Lung (tissue), 12 donors: ENCODE results near the gene SYP. TPM values are rescaled to one million over a fixed set of nuclear protein-coding genes. Genes with fewer than 3 reads are reported as not detected.
"Not testable (repeated sequence)": the region's sequence is repeated elsewhere in the genome, so short reads cannot be mapped to it uniquely, and the experiment has no call there.

Experiments used
- ATAC-seq: fragments of 200-7000 bp; cut with Tn5 transposase; one replicate; pipeline ENCODE4 v1.9.1; 2020; ENCODE audit warnings: moderate number of reproducible peaks; ENCODE audit not compliant: insufficient read depth, low FRiP score
- DNase-seq, 3 donors: peaks; one replicate each; pipeline ENCODE4 v3.0.0-alpha.2; 2013 to 2017
- H3K27ac ChIP-seq, 2 donors: one replicate each; pipeline ENCODE4 v1.5.1; 2013; ENCODE audit warnings: mild to moderate bottlenecking in 2 of 2, moderate library complexity in 2 of 2, control low read depth in 1 of 2, inconsistent platforms in 1 of 2, low read depth in 1 of 2, low read length in 1 of 2
- H3K27me3 ChIP-seq, 3 donors: one replicate each; pipeline ENCODE4 v1.5.1; 2013; ENCODE audit warnings: low read length in 2 of 3; ENCODE audit not compliant: control insufficient read depth in 3 of 3, insufficient read depth in 3 of 3
- H3K36me3 ChIP-seq, 4 donors: one replicate each; pipeline ENCODE4 v1.5.1; 2013; ENCODE audit warnings: low read length in 4 of 4, mild to moderate bottlenecking in 1 of 4, moderate library complexity in 1 of 4; ENCODE audit not compliant: control insufficient read depth in 4 of 4, insufficient read depth in 4 of 4
- H3K4me1 ChIP-seq, 5 donors: one replicate each; pipeline ENCODE4 v1.5.1; 2013; ENCODE audit warnings: low read length in 5 of 5, mild to moderate bottlenecking in 2 of 5, moderate library complexity in 1 of 5; ENCODE audit not compliant: control insufficient read depth in 5 of 5, insufficient read depth in 5 of 5
- H3K4me3 ChIP-seq: one replicate; pipeline ENCODE4 v1.5.1; 2013; ENCODE audit warnings: mild to moderate bottlenecking, control low read depth, moderate library complexity
- H3K9ac ChIP-seq, 2 donors: one replicate each; pipeline ENCODE4 v1.5.1; 2013; ENCODE audit warnings: low read length in 2 of 2, control low read depth in 1 of 2; ENCODE audit not compliant: insufficient read depth in 1 of 2
- H3K9me3 ChIP-seq, 4 donors: one replicate each; pipeline ENCODE4 v1.5.1; 2013; ENCODE audit warnings: low read length in 3 of 4, mild to moderate bottlenecking in 1 of 4, moderate library complexity in 1 of 4; ENCODE audit not compliant: control insufficient read depth in 4 of 4, insufficient read depth in 3 of 4
- CTCF ChIP-seq: IDR thresholded peaks from 2 replicates; pipeline ENCODE4 v1.5.1; 2012; ENCODE audit warnings: mild to moderate bottlenecking; ENCODE audit errors: control extremely low read depth, extremely low read depth
- WGBS, 2 donors: extraction: QIAGEN DNeasy Blood & Tissue Kit; methylation state at CpG; one replicate each; pipeline ENCODE4 v1.1.7; 2013; 5-methylcytosine and 5-hydroxymethylcytosine counted together
- polyA plus RNA-seq, 2 donors: library from polyadenylated mRNA; stranded (reverse); fragments of 200-250 nt; gene quantifications; one replicate each; pipeline ENCODE4 v1.2.1, GENCODE V29; 2013
- total RNA-seq, 2 donors: library from RNA; depleted of rRNA in 1 of 2; stranded (reverse); fragments of >200 nt in 1 of 2; gene quantifications; one replicate each; pipeline ENCODE4 v1.2.1, GENCODE V29; 2014 to 2021
- donor health status: control.
- donor health status: control.
- donor health status: Bipolar disorder and iron deficiency.
- donor health status: healthy.
- donor health status: DM: yes; HTN: yes; CAD: no.

Gene SYP
- total and polyA plus RNA-seq, 4 donors = 3.2 to 5.6 (median 4.9) TPM

- Histone ChIP-seq H3K9ac (no peak overlapping the region), H3K9me3 (peaks cover 0 to 8% (median 1%) of the 10 kb centered on the region in 4 donors), H3K4me3 (no peak overlapping the region), H3K27ac (no peak overlapping the region), H3K4me1 (peaks cover 0 to 3% (median 0%) of the 10 kb centered on the region in 5 donors), H3K36me3 (peaks cover 0 to 18% (median 3%) of the 10 kb centered on the region in 4 donors), H3K27me3 (peaks cover 0 to 5% (median 4%) of the 10 kb centered on the region in 3 donors)
- no peak for TF ChIP-seq CTCF
- DNase-seq (no peak), ATAC-seq (no peak)
- WGBS, 2 donors = 77 to 87% methylated on average over 3 of the region's 3 CpGs
These were observed 25.3 kb downstream of the SYP start for GRCh38 chrX:49174723-49175122.

GRCh38 chrX:49173544-49173943 is 26.4 kb downstream of the SYP start:
- not testable (repeated sequence) for DNase-seq, ATAC-seq, H3K9ac ChIP-seq, H3K27ac ChIP-seq, H3K27me3 ChIP-seq, H3K9me3 ChIP-seq, H3K4me1 ChIP-seq, H3K4me3 ChIP-seq
- WGBS, 2 donors = 86 to 95% methylated on average over 8 of the region's 8 CpGs
- H3K36me3 ChIP-seq = peaks cover 0 to 11% (median 3%) of the 10 kb centered on the region in 4 donors

- Histone ChIP-seq H3K9ac (no peak overlapping the region), H3K4me3 (peak overlapping the region; percentile 28), H3K9me3 (peaks cover 0 to 8% (median 1%) of the 10 kb centered on the region in 4 donors), H3K4me1 (peaks cover 0 to 3% (median 0%) of the 10 kb centered on the region in 5 donors), H3K27ac (peak overlapping the region; percentile 88), H3K36me3 (peaks cover 0 to 9% (median 3%) of the 10 kb centered on the region in 4 donors), H3K27me3 (peaks cover 0 to 5% (median 4%) of the 10 kb centered on the region in 3 donors)
- peak; percentile 61 for ATAC-seq
- 0 to 40% methylated on average over 9 to 37 of the region's 37 CpGs for WGBS, 2 donors
- no peak for TF ChIP-seq CTCF
- DNase-seq = peak in 1 of 3 donors; percentile 51
These were observed 27.7 kb downstream of the SYP start for GRCh38 chrX:49172280-49172780.

GRCh38 chrX:49171752-49172279 is 28.2 kb downstream of the SYP start, which contains the start of gene PLP2:
PLP2 (plus strand) TSS chrX:49171898; CDS start chrX:49172001, 103 bp downstream.
- Histone ChIP-seq H3K4me1 (peaks cover 0 to 3% (median 0%) of the 10 kb centered on the region in 5 donors), H3K27me3 (peaks cover 0 to 5% (median 4%) of the 10 kb centered on the region in 3 donors), H3K4me3 (peak within 1 kb of the TSS; percentile 28), H3K9me3 (peaks cover 0 to 8% (median 1%) of the 10 kb centered on the region in 4 donors), H3K36me3 (peaks cover 0 to 9% (median 3%) of the 10 kb centered on the region in 4 donors), H3K27ac (peak within 1 kb of the TSS; percentile 88), H3K9ac (no peak within 1 kb of the TSS)
- WGBS, 2 donors = 0 to 42% methylated on average over 30 to 46 of the region's 46 CpGs
- no peak for DNase-seq
- peak; percentile 31 for ATAC-seq
- no peak for TF ChIP-seq CTCF
